ENCODE results near the gene BRIP1. TPM values are rescaled to one million over a fixed set of nuclear protein-coding genes. Genes with fewer than 3 reads are reported as not detected.

The BRIP1 gene
- total and polyA plus RNA-seq, 2 experiments from 2014 or later: 8.0 to 23.1 TPM

DNA sequence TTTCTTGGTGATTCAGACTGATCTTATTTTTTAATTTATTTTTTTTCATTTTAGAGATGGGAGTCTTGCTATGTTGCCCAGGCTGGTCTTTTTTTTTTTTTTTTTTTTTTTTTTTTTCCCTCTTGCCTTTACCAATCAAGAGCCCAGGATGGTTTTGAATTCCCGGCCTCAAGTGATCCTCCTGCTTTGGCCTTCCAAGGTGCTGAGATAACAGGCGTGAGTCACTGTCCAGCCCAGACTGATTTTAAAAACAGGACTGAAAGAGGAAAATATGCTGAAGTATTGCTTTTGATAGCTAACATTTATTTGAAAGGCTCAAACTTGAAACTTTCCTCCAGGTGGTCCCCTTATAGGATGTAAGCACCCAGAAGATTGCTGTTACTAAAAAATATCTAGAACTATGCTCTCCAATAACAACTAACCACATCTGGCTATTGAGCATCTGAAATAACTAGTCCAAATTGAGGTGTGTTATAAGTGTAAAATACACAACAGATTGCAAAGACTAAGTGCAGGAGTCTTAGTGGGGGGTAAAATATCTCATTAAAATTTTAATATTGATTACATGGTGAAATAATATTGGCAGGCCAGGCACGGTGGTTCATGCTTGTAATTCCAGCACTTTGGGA, 15.8 kb upstream of the BRIP1 start:
- Histone ChIP-seq H3K4me3 (no peak overlapping the region), H3K9me2 (ENCODE audit: insufficient read depth) (no peaks in the 10 kb centered on the region), H3K4me2 (no peak overlapping the region), H3F3A (replicated peaks; ENCODE audit: low read depth) (no peaks in the 10 kb centered on the region), H2AFZ (no peak overlapping the region), H3K4me1 (ENCODE audit: insufficient read depth) (no peaks in the 10 kb centered on the region), H3K36me3 (ENCODE audit: insufficient read depth) (peaks cover 16% of the 10 kb centered on the region), H3K27ac (ENCODE audit: low read depth) (no peak overlapping the region), H4K20me1 (replicated peaks; ENCODE audit: insufficient read depth) (no peaks in the 10 kb centered on the region), H3K79me2 (replicated peaks; ENCODE audit: insufficient read depth) (no peaks in the 10 kb centered on the region), H3K27me3 (ENCODE audit: insufficient read depth) (no peaks in the 10 kb centered on the region)
- no peak for DNase-seq (ENCODE audit: low spot score)
- H3K4me3 Mint-ChIP-seq: no peak overlapping the region
- H3K4me1 Mint-ChIP-seq: no peaks in the 10 kb centered on the region
- H3K36me3 Mint-ChIP-seq (ENCODE audit: low read depth): peaks cover 13% of the 10 kb centered on the region; the same call in 2 of the 3 replicates
- H3K9me3 Mint-ChIP-seq: no peaks in the 10 kb centered on the region
- H3K27ac Mint-ChIP-seq: no peak overlapping the region
- H3K27me3 Mint-ChIP-seq (ENCODE audit: insufficient read depth, low read depth, poor library complexity): no peaks in the 10 kb centered on the region
- no peak for ATAC-seq
- TF ChIP-seq, protein P1, sequence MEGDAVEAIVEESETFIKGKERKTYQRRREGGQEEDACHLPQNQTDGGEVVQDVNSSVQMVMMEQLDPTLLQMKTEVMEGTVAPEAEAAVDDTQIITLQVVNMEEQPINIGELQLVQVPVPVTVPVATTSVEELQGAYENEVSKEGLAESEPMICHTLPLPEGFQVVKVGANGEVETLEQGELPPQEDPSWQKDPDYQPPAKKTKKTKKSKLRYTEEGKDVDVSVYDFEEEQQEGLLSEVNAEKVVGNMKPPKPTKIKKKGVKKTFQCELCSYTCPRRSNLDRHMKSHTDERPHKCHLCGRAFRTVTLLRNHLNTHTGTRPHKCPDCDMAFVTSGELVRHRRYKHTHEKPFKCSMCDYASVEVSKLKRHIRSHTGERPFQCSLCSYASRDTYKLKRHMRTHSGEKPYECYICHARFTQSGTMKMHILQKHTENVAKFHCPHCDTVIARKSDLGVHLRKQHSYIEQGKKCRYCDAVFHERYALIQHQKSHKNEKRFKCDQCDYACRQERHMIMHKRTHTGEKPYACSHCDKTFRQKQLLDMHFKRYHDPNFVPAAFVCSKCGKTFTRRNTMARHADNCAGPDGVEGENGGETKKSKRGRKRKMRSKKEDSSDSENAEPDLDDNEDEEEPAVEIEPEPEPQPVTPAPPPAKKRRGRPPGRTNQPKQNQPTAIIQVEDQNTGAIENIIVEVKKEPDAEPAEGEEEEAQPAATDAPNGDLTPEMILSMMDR (conservative IDR thresholded peaks at IDR 0.05; ENCODE audit: low read depth in 2 of 2): no peak
- TF ChIP-seq, protein P2, sequence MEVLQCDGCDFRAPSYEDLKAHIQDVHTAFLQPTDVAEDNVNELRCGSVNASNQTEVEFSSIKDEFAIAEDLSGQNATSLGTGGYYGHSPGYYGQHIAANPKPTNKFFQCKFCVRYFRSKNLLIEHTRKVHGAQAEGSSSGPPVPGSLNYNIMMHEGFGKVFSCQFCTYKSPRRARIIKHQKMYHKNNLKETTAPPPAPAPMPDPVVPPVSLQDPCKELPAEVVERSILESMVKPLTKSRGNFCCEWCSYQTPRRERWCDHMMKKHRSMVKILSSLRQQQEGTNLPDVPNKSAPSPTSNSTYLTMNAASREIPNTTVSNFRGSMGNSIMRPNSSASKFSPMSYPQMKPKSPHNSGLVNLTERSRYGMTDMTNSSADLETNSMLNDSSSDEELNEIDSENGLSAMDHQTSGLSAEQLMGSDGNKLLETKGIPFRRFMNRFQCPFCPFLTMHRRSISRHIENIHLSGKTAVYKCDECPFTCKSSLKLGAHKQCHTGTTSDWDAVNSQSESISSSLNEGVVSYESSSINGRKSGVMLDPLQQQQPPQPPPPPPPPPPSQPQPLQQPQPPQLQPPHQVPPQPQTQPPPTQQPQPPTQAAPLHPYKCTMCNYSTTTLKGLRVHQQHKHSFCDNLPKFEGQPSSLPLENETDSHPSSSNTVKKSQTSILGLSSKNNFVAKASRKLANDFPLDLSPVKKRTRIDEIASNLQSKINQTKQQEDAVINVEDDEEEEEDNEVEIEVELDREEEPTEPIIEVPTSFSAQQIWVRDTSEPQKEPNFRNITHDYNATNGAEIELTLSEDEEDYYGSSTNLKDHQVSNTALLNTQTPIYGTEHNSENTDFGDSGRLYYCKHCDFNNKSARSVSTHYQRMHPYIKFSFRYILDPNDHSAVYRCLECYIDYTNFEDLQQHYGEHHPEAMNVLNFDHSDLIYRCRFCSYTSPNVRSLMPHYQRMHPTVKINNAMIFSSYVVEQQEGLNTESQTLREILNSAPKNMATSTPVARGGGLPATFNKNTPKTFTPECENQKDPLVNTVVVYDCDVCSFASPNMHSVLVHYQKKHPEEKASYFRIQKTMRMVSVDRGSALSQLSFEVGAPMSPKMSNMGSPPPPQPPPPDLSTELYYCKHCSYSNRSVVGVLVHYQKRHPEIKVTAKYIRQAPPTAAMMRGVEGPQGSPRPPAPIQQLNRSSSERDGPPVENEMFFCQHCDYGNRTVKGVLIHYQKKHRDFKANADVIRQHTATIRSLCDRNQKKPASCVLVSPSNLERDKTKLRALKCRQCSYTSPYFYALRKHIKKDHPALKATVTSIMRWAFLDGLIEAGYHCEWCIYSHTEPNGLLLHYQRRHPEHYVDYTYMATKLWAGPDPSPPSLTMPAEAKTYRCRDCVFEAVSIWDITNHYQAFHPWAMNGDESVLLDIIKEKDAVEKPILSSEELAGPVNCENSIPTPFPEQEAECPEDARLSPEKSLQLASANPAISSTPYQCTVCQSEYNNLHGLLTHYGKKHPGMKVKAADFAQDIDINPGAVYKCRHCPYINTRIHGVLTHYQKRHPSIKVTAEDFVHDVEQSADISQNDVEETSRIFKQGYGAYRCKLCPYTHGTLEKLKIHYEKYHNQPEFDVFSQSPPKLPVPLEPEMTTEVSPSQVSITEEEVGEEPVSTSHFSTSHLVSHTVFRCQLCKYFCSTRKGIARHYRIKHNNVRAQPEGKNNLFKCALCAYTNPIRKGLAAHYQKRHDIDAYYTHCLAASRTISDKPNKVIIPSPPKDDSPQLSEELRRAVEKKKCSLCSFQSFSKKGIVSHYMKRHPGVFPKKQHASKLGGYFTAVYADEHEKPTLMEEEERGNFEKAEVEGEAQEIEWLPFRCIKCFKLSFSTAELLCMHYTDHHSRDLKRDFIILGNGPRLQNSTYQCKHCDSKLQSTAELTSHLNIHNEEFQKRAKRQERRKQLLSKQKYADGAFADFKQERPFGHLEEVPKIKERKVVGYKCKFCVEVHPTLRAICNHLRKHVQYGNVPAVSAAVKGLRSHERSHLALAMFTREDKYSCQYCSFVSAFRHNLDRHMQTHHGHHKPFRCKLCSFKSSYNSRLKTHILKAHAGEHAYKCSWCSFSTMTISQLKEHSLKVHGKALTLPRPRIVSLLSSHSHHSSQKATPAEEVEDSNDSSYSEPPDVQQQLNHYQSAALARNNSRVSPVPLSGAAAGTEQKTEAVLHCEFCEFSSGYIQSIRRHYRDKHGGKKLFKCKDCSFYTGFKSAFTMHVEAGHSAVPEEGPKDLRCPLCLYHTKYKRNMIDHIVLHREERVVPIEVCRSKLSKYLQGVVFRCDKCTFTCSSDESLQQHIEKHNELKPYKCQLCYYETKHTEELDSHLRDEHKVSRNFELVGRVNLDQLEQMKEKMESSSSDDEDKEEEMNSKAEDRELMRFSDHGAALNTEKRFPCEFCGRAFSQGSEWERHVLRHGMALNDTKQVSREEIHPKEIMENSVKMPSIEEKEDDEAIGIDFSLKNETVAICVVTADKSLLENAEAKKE (CRISPR knock-in tag; IDR thresholded peaks at IDR 0.05): no peak
- TF ChIP-seq CREB1 (CRISPR knock-in tag; IDR thresholded peaks at IDR 0.05; ENCODE audit: low read depth) (no peak), EZH2phosphoT487 (IDR thresholded peaks at IDR 0.05; ENCODE audit: unreplicated experiment) (no peak), ZNF114 (CRISPR knock-in tag; IDR thresholded peaks at IDR 0.05) (no peak), JUNB (IDR thresholded peaks at IDR 0.05; ENCODE audit: unreplicated experiment) (no peak), NANOG (IDR thresholded peaks at IDR 0.05; ENCODE audit: borderline replicate concordance) (no peak), ZNF331 (CRISPR knock-in tag; IDR thresholded peaks at IDR 0.05; ENCODE audit: low read depth) (no peak), POLR2AphosphoS5 (IDR thresholded peaks at IDR 0.05; ENCODE audit: low read depth) (no peak), STAT1 (IDR thresholded peaks at IDR 0.05; ENCODE audit: unreplicated experiment) (no peak), EZH2 (IDR thresholded peaks at IDR 0.05; ENCODE audit: low read depth, unreplicated experiment) (no peak)
- TF ChIP-seq, protein P3, sequence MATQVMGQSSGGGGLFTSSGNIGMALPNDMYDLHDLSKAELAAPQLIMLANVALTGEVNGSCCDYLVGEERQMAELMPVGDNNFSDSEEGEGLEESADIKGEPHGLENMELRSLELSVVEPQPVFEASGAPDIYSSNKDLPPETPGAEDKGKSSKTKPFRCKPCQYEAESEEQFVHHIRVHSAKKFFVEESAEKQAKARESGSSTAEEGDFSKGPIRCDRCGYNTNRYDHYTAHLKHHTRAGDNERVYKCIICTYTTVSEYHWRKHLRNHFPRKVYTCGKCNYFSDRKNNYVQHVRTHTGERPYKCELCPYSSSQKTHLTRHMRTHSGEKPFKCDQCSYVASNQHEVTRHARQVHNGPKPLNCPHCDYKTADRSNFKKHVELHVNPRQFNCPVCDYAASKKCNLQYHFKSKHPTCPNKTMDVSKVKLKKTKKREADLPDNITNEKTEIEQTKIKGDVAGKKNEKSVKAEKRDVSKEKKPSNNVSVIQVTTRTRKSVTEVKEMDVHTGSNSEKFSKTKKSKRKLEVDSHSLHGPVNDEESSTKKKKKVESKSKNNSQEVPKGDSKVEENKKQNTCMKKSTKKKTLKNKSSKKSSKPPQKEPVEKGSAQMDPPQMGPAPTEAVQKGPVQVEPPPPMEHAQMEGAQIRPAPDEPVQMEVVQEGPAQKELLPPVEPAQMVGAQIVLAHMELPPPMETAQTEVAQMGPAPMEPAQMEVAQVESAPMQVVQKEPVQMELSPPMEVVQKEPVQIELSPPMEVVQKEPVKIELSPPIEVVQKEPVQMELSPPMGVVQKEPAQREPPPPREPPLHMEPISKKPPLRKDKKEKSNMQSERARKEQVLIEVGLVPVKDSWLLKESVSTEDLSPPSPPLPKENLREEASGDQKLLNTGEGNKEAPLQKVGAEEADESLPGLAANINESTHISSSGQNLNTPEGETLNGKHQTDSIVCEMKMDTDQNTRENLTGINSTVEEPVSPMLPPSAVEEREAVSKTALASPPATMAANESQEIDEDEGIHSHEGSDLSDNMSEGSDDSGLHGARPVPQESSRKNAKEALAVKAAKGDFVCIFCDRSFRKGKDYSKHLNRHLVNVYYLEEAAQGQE (IDR thresholded peaks at IDR 0.05; ENCODE audit: unreplicated experiment): no peak
- TF ChIP-seq, protein P4, sequence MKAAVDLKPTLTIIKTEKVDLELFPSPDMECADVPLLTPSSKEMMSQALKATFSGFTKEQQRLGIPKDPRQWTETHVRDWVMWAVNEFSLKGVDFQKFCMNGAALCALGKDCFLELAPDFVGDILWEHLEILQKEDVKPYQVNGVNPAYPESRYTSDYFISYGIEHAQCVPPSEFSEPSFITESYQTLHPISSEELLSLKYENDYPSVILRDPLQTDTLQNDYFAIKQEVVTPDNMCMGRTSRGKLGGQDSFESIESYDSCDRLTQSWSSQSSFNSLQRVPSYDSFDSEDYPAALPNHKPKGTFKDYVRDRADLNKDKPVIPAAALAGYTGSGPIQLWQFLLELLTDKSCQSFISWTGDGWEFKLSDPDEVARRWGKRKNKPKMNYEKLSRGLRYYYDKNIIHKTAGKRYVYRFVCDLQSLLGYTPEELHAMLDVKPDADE (IDR thresholded peaks at IDR 0.05): no peak

Measured in GM23338 (cell line).